Panc1 (cell line): Measurements from ENCODE around the gene SLFNL1. TPM values are rescaled to one million over a fixed set of nuclear protein-coding genes. Genes with fewer than 3 reads are reported as not detected.

ENCODE experiments used
- ATAC-seq: fragments of 200-7000 bp; cut with Tn5 transposase; 2 replicates; pipeline ENCODE4 v1.9.1; 2020; ENCODE audit warnings: mild to moderate bottlenecking, moderate library complexity
- BruUV-seq: library from RNA; stranded (reverse); fragments of 400-500 nt; replicated peaks from 2 replicates; lab custom pipeline; 2021; lab: Mats Ljungman, UMichigan
- CTCF ChIA-PET: fragments of 300-600 bp; sonication (Branson Sonifier 250); formaldehyde crosslinking; loops from one replicate; lab custom pipeline; 2022; ENCODE audit warnings: antibody characterized with exemption; lab: Charles Lee
- POLR2A ChIA-PET: fragments of 300-600 bp; sonication (Branson Sonifier 250); formaldehyde crosslinking; loops from one replicate; lab custom pipeline; 2022; ENCODE audit warnings: antibody characterized with exemption; lab: Charles Lee
- DNase-seq: peaks from one replicate; pipeline ENCODE4 v3.0.0-alpha.2; 2010; ENCODE audit warnings: low read depth, low spot score
- H3K27ac ChIP-seq: 2 replicates; pipeline ENCODE4 v1.5.1; 2011; ENCODE audit warnings: mild to moderate bottlenecking, low read length, inconsistent platforms
- H3K27me3 ChIP-seq: fragments of 200-500 bp; sonication (Bioruptor generic); 2 replicates; pipeline ENCODE4 v1.6.0; 2014; ENCODE audit warnings: low read length, inconsistent platforms; ENCODE audit not compliant: control insufficient read depth, insufficient read depth
- H3K36me3 ChIP-seq: fragments of 200-500 bp; sonication (Bioruptor generic); 2 replicates; pipeline ENCODE4 v1.5.1; 2014; ENCODE audit warnings: inconsistent platforms, mild to moderate bottlenecking, low read length, moderate library complexity; ENCODE audit not compliant: control insufficient read depth, insufficient read depth
- H3K4me1 ChIP-seq: 2 replicates; pipeline ENCODE4 v1.5.1; 2011; ENCODE audit warnings: inconsistent platforms, mild to moderate bottlenecking, low read length, moderate library complexity; ENCODE audit not compliant: control insufficient read depth, insufficient read depth
- H3K4me3 ChIP-seq, 2 experiments: 2 replicates each; pipeline ENCODE4 v1.5.1; 2011 to 2012; ENCODE audit warnings: low read depth in 2 of 2, low read length in 2 of 2, mild to moderate bottlenecking in 2 of 2, inconsistent platforms in 1 of 2, moderate library complexity in 1 of 2
- H3K9me3 ChIP-seq: fragments of 200-500 bp; sonication (Bioruptor generic); 2 replicates; pipeline ENCODE4 v1.5.1; 2014; ENCODE audit warnings: low read depth, mild to moderate bottlenecking, inconsistent platforms, low read length, moderate library complexity; ENCODE audit not compliant: control insufficient read depth, insufficient read depth
- POLR2AphosphoS5 ChIP-seq: IDR thresholded peaks from 2 replicates; pipeline ENCODE4 v1.6.1; 2012; ENCODE audit warnings: mild to moderate bottlenecking, low read depth, low read length, moderate library complexity
- SIN3A ChIP-seq: IDR thresholded peaks from 2 replicates; pipeline ENCODE4 v1.6.1; 2012; ENCODE audit warnings: low read depth, mild to moderate bottlenecking, low read length, moderate library complexity, borderline replicate concordance; ENCODE audit not compliant: insufficient read depth
- TCF7L2 ChIP-seq: IDR thresholded peaks from 2 replicates; pipeline ENCODE4 v1.6.1; 2011; ENCODE audit warnings: mild to moderate bottlenecking, low read depth, low read length, inconsistent platforms
- in situ Hi-C: cut with HindIII; loops from 2 replicates; pipeline ENCODE4 v1.10.0; 2016; ENCODE audit warnings: low sequenced_read_pairs, low pct_unique_long_range_greater_than_20kb
- intact Hi-C: fragments of 100-400 bp; cut with micrococcal nuclease; formaldehyde crosslinking; loops from one replicate; pipeline ENCODE4 v1.10.0; 2022; ENCODE audit not compliant: unreplicated experiment
- total RNA-seq: library from RNA; stranded (reverse); gene quantifications from one replicate; pipeline ENCODE4 v1.2.1, GENCODE V29; 2021; ENCODE audit not compliant: unreplicated experiment
- TF ChIP-seq, protein P1 (sequence below), 2 experiments: IDR thresholded peaks; 2 replicates each; pipeline ENCODE4 v1.6.1; 2011 to 2012; ENCODE audit warnings: low read depth in 2 of 2, control low read depth in 1 of 2, low read length in 1 of 2, mild to moderate bottlenecking in 1 of 2, moderate library complexity in 1 of 2; ENCODE audit not compliant: insufficient read depth in 1 of 2
- TF ChIP-seq, protein P2 (sequence below): fragments of 450-650 bp; IDR thresholded peaks from 2 replicates; pipeline ENCODE4 v1.5.1; 2017; ENCODE audit warnings: mild to moderate bottlenecking

Gene SLFNL1
- total RNA-seq, 1 experiment from 2014 or later: 0.10 TPM

DNA sequence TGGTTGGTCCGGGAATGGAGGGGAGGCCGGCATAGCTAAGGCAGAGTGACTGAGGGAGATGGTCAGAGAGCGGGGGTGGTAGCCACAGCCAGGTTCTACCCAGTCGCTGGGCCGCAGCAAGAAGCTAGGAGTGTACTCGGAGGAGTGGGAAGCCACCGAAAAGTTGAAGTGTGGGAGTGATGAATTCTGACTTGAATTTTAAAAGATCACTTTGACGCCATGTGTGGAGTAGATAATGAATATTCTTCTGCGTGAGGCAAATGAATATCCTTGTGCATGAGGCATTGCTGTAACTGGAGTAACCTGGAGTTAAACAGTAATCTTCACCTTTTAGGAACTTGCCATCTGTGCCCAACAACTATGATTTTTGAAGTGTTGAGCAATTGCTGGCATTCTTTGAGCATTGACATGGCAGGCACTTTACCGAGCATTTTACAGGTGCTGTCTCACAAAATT is 35.2 kb downstream of the SLFNL1 start:
- intact Hi-C loops: no loop called here
- Histone ChIP-seq H3K27me3 (no peaks in the 10 kb centered on the region), H3K9me3 (no peaks in the 10 kb centered on the region), H3K4me1 (peaks cover 35% of the 10 kb centered on the region), H3K4me3 (no peak overlapping the region), H3K36me3 (peaks cover 73% of the 10 kb centered on the region), H3K27ac (peak overlapping the region; percentile 20; the same call in 1 of the 2 replicates)
- no TSS peak for BruUV-seq
- CTCF ChIA-PET: no interaction called here
- POLR2A ChIA-PET: no interaction called here
- TF ChIP-seq TCF7L2: no peak
- TF ChIP-seq POLR2AphosphoS5: no peak
- TF ChIP-seq, protein P1, sequence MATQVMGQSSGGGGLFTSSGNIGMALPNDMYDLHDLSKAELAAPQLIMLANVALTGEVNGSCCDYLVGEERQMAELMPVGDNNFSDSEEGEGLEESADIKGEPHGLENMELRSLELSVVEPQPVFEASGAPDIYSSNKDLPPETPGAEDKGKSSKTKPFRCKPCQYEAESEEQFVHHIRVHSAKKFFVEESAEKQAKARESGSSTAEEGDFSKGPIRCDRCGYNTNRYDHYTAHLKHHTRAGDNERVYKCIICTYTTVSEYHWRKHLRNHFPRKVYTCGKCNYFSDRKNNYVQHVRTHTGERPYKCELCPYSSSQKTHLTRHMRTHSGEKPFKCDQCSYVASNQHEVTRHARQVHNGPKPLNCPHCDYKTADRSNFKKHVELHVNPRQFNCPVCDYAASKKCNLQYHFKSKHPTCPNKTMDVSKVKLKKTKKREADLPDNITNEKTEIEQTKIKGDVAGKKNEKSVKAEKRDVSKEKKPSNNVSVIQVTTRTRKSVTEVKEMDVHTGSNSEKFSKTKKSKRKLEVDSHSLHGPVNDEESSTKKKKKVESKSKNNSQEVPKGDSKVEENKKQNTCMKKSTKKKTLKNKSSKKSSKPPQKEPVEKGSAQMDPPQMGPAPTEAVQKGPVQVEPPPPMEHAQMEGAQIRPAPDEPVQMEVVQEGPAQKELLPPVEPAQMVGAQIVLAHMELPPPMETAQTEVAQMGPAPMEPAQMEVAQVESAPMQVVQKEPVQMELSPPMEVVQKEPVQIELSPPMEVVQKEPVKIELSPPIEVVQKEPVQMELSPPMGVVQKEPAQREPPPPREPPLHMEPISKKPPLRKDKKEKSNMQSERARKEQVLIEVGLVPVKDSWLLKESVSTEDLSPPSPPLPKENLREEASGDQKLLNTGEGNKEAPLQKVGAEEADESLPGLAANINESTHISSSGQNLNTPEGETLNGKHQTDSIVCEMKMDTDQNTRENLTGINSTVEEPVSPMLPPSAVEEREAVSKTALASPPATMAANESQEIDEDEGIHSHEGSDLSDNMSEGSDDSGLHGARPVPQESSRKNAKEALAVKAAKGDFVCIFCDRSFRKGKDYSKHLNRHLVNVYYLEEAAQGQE (IDR thresholded peaks at IDR 0.05; ENCODE audit: insufficient read depth in 1 of 2, low read depth in 2 of 2, low read length in 1 of 2): no peak
- TF ChIP-seq SIN3A: no peak
- in situ Hi-C loops: no loop called here
- ATAC-seq (no peak), DNase-seq (no peak)

DNA sequence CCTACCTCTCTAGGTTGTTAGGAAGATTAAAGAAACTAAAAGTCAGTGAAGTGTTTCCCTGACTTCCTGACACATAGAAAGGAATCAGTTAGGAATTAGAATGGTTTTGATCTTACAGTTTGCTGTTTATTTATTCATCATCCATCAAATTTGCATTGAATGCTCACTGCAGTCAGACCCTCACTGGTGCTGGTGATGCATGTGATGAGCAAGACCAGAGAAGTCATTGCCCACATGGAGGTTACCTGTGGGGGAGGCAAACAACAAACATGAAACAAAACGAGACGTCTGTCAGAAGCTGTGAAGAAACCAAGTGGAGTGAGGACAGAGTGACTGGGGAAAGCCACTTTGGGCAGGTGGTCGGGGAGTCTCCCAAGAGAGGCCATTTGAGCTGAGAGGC is 35.6 kb downstream of the SLFNL1 start:
- CTCF ChIA-PET: no interaction called here
- no peaks in the 10 kb centered on the region for H3K27me3 ChIP-seq
- no TSS peak for BruUV-seq
- H3K4me3 ChIP-seq: no peak overlapping the region
- DNase-seq (no peak), ATAC-seq (no peak)
- in situ Hi-C loops (no loop called here), intact Hi-C loops (no loop called here)
- POLR2A ChIA-PET: no interaction called here
- peaks cover 70% of the 10 kb centered on the region for H3K36me3 ChIP-seq
- H3K4me1 ChIP-seq: peaks cover 38% of the 10 kb centered on the region
- no peaks in the 10 kb centered on the region for H3K9me3 ChIP-seq
- H3K27ac ChIP-seq: peak overlapping the region; percentile 20; the same call in 1 of the 2 replicates
- TF ChIP-seq POLR2AphosphoS5 (no peak), TCF7L2 (no peak), SIN3A (no peak)
- TF ChIP-seq, protein P1 (IDR thresholded peaks at IDR 0.05; ENCODE audit: insufficient read depth in 1 of 2, low read depth in 2 of 2, low read length in 1 of 2): no peak
- TF ChIP-seq, protein P2, sequence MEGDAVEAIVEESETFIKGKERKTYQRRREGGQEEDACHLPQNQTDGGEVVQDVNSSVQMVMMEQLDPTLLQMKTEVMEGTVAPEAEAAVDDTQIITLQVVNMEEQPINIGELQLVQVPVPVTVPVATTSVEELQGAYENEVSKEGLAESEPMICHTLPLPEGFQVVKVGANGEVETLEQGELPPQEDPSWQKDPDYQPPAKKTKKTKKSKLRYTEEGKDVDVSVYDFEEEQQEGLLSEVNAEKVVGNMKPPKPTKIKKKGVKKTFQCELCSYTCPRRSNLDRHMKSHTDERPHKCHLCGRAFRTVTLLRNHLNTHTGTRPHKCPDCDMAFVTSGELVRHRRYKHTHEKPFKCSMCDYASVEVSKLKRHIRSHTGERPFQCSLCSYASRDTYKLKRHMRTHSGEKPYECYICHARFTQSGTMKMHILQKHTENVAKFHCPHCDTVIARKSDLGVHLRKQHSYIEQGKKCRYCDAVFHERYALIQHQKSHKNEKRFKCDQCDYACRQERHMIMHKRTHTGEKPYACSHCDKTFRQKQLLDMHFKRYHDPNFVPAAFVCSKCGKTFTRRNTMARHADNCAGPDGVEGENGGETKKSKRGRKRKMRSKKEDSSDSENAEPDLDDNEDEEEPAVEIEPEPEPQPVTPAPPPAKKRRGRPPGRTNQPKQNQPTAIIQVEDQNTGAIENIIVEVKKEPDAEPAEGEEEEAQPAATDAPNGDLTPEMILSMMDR: no peak
